ENCODE results near the gene PDILT.

DNA sequence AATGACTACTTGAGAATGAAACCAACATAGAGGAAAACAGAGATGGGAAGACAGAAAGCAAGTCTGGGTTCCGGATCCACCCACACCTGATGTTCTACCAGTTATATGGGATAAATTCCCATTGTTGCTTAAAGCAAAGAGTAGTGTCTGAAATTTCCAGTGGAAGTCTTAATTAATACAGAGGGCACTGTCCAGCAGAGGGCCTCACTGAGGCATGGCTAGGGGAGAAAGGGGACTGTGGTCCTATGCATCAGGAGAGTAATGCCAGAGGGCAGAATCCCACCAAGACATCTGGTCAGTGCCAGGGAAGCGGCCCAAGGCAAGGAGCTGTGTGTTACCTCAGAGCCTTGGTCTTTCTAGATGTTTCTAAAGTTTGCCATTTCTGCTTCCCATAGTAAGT is 44.5 kb downstream of the PDILT start:
- TF ChIP-seq CTCF (IDR thresholded peaks at IDR 0.05 in 4 of 5, conservative IDR thresholded peaks at IDR 0.05 in 1 of 5) (no peak), POLR2A (IDR thresholded peaks at IDR 0.05) (no peak)

All from gastrocnemius medialis (tissue), 4 donors.